ENCODE measurements around the gene MAGEA2B.

DNA sequence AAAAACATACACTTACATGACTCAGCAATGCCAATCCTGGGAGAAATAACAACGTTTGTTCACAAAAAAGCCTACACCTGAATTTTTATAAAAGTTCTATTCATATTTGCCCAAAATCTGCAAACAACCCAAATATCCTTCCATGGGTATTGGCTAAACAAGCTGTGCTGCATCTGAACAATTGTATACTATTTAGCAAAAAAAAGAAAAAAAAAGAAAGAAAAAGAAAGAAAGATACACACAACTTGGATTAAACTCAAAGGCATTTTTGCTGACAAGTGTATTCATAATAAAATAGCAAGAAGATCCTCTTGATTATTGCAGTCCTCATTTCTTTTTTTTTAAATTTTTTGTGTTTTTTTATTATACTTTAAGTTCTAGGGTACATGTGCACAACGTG is 40.3 kb upstream of the MAGEA2B start:
- TF ChIP-seq, protein P1, sequence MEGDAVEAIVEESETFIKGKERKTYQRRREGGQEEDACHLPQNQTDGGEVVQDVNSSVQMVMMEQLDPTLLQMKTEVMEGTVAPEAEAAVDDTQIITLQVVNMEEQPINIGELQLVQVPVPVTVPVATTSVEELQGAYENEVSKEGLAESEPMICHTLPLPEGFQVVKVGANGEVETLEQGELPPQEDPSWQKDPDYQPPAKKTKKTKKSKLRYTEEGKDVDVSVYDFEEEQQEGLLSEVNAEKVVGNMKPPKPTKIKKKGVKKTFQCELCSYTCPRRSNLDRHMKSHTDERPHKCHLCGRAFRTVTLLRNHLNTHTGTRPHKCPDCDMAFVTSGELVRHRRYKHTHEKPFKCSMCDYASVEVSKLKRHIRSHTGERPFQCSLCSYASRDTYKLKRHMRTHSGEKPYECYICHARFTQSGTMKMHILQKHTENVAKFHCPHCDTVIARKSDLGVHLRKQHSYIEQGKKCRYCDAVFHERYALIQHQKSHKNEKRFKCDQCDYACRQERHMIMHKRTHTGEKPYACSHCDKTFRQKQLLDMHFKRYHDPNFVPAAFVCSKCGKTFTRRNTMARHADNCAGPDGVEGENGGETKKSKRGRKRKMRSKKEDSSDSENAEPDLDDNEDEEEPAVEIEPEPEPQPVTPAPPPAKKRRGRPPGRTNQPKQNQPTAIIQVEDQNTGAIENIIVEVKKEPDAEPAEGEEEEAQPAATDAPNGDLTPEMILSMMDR (conservative IDR thresholded peaks at IDR 0.05; ENCODE audit: low read depth, low read length) = no peak
- TF ChIP-seq MAFK (IDR thresholded peaks at IDR 0.05; ENCODE audit: low read depth, low read length) (no peak), POLR2A (IDR thresholded peaks at IDR 0.05; ENCODE audit: low read depth, low read length) (no peak), CEBPB (IDR thresholded peaks at IDR 0.05; ENCODE audit: low read depth, low read length) (no peak), USF2 (IDR thresholded peaks at IDR 0.05; ENCODE audit: low read depth, low read length) (no peak), RCOR1 (IDR thresholded peaks at IDR 0.05; ENCODE audit: insufficient replicate concordance, low read length) (no peak), BHLHE40 (IDR thresholded peaks at IDR 0.05; ENCODE audit: low read depth, low read length) (no peak), RFX5 (IDR thresholded peaks at IDR 0.05; ENCODE audit: low read depth, low read length) (no peak), RAD21 (IDR thresholded peaks at IDR 0.05; ENCODE audit: low read length) (no peak), MAZ (IDR thresholded peaks at IDR 0.05; ENCODE audit: borderline replicate concordance, low read depth, low read length) (no peak), FOS (IDR thresholded peaks at IDR 0.05; ENCODE audit: low read depth, low read length) (no peak), MXI1 (IDR thresholded peaks at IDR 0.05; ENCODE audit: borderline replicate concordance, low read depth, low read length) (no peak), CHD1 (IDR thresholded peaks at IDR 0.05; ENCODE audit: low read depth, low read length) (no peak)
- TF ChIP-seq, protein P2, sequence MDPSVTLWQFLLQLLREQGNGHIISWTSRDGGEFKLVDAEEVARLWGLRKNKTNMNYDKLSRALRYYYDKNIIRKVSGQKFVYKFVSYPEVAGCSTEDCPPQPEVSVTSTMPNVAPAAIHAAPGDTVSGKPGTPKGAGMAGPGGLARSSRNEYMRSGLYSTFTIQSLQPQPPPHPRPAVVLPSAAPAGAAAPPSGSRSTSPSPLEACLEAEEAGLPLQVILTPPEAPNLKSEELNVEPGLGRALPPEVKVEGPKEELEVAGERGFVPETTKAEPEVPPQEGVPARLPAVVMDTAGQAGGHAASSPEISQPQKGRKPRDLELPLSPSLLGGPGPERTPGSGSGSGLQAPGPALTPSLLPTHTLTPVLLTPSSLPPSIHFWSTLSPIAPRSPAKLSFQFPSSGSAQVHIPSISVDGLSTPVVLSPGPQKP (IDR thresholded peaks at IDR 0.05; ENCODE audit: borderline replicate concordance, low read depth, low read length) = no peak
